ENCODE measurements around the gene HADHA.

HADHA gene

GRCh38 chr2:26245810-26246209 is 1.4 kb upstream of the HADHA start:
- peak overlapping the region; percentile 98 for H3K4me3 ChIP-seq (ENCODE audit: low read depth, low read length)
- no peak for DNase-seq (ENCODE audit: low read depth)
- TF ChIP-seq, protein P1, sequence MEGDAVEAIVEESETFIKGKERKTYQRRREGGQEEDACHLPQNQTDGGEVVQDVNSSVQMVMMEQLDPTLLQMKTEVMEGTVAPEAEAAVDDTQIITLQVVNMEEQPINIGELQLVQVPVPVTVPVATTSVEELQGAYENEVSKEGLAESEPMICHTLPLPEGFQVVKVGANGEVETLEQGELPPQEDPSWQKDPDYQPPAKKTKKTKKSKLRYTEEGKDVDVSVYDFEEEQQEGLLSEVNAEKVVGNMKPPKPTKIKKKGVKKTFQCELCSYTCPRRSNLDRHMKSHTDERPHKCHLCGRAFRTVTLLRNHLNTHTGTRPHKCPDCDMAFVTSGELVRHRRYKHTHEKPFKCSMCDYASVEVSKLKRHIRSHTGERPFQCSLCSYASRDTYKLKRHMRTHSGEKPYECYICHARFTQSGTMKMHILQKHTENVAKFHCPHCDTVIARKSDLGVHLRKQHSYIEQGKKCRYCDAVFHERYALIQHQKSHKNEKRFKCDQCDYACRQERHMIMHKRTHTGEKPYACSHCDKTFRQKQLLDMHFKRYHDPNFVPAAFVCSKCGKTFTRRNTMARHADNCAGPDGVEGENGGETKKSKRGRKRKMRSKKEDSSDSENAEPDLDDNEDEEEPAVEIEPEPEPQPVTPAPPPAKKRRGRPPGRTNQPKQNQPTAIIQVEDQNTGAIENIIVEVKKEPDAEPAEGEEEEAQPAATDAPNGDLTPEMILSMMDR (IDR thresholded peaks at IDR 0.05; ENCODE audit: control insufficient read depth, extremely low read depth, insufficient read depth) = no peak

- TF ChIP-seq, protein P1 (IDR thresholded peaks at IDR 0.05; ENCODE audit: control insufficient read depth, extremely low read depth, insufficient read depth) = no peak
- DNase-seq (ENCODE audit: low read depth) = no peak
- H3K4me3 ChIP-seq (ENCODE audit: low read depth, low read length) = peak overlapping the region; percentile 98
These were observed 850 bp upstream of the HADHA start for GRCh38 chr2:26245231-26245732.

DNA sequence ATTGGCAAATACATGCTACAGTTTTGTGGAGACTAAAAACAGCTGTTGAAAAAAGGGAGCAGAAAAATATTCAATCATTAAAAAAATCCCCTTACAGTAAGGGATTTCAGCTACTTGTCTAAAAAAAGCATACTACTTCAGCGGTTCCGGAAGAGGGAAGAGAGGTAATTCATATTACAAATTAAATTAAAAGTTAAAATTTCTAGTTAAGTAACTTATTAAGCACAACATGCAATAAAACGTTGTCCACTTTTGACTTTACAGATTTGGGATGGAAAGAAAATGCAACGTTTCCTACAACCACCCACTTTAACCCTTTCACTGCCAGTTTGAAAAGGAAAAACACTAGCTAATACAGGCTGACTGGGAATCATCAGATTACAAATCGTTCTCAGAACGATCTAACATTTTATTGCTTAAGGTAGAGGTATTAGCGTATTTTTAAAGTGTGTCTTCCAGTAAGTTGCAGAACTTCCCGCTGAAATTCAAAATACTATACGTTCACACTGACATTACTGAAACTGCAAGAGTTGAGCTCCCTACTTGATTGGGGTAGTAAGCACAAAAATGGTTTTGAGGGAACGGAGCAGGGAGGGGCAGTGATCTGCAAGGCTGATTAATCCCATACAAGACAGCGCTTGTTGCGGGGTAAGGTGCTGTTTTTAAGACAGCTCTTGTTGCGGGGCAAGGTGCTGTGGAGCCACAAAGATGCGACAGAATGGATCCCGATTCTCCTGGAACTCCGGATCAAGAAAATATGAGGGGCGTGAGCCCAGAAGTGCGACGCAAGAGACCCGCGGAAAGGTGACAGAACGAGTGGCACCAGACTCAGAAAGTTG is 743 bp downstream of the HADHA start:
- TF ChIP-seq, protein P1 (IDR thresholded peaks at IDR 0.05; ENCODE audit: control insufficient read depth, extremely low read depth, insufficient read depth) = no peak
- peak overlapping the region; percentile 98 for H3K4me3 ChIP-seq (ENCODE audit: low read depth, low read length)
- DNase-seq (ENCODE audit: low read depth) = no peak

DNA sequence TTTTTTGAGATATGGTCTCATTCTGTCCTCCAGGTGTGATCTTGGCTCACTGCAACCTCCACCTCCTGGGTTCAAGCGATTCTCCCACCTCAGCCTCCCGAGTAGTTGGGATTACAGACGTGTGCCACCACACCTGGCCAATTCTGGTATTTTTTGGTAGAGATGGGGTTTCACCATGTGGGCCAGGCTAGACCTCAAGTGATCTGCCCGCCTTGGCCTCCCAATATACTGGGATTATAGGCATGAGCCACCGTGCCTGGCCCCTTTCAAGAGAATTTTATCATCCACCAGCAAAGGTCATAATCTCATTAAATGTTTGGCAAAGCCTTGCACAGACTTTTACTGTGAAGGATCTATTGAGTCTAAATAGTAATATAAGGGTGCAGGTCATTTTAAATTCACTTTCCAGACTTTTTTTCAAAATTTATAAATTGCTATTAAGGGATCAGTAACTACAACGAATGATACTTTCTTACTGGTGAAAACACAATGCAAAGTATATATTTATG is 2.5 kb downstream of the HADHA start:
- H3K4me3 ChIP-seq (ENCODE audit: low read depth, low read length) = no peak overlapping the region
- TF ChIP-seq, protein P1 (IDR thresholded peaks at IDR 0.05; ENCODE audit: control insufficient read depth, extremely low read depth, insufficient read depth) = no peak
- no peak for DNase-seq (ENCODE audit: low read depth)

GRCh38 chr2:26238311-26238958 is 6.0 kb downstream of the HADHA start:
- H3K4me3 ChIP-seq (ENCODE audit: low read depth, low read length) = no peak overlapping the region
- TF ChIP-seq, protein P1 (IDR thresholded peaks at IDR 0.05; ENCODE audit: control insufficient read depth, extremely low read depth, insufficient read depth) = no peak
- DNase-seq (ENCODE audit: low read depth) = no peak

DNA sequence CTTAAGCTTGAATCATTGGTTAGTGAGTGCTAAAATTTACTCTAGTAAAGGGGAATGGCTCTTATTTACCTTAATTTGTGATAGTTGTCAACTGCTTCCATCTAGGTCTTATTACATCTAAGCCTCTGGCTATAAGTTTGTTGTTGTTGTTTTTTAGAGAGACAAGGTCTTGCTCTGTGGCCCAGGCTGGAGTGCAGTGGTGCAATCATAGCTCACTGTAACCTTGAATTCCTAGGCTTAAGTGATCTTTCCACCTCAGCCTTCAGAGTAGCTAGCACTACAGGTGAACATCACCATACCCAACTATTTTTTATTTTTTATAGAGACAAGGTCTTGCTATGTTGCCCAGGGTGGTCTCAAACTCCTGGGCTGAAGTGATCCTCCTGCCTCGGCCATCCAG is 6.6 kb downstream of the HADHA start:
- TF ChIP-seq, protein P1 (IDR thresholded peaks at IDR 0.05; ENCODE audit: control insufficient read depth, extremely low read depth, insufficient read depth) = no peak
- no peak for DNase-seq (ENCODE audit: low read depth)
- H3K4me3 ChIP-seq (ENCODE audit: low read depth, low read length) = no peak overlapping the region

Data from LNCaP clone FGC (cell line).